AG20443 (cell line): Measurements from ENCODE around the gene HSPA1A.

ENCODE experiments used
- DNase-seq: peaks from one replicate; pipeline ENCODE4 v3.0.0; 2012; ENCODE audit warnings: low spot score, mixed read lengths

Gene HSPA1A

GRCh38 chr6:31865205-31866118 is 50.1 kb downstream of the HSPA1A start:
- no peak for DNase-seq
